HL-60 (cell line): ENCODE measurements around the gene ZFYVE28.

Experiments used
- DNase-seq, 2 experiments: peaks; one replicate each; pipeline ENCODE4 v3.0.0-alpha.2; 2010 to 2020; ENCODE audit warnings: low read depth in 1 of 2, low spot score in 1 of 2
- H3K27ac ChIP-seq: fragments of 250-450 bp; sonication (Bioruptor Pico); replicated peaks from 2 replicates; pipeline ENCODE4 v1.5.1; 2020; ENCODE audit warnings: mild to moderate bottlenecking, moderate library complexity
- H3K27me3 ChIP-seq: fragments of 250-450 bp; sonication (Bioruptor Pico); 2 replicates; pipeline ENCODE4 v1.5.1; 2021; ENCODE audit warnings: mild to moderate bottlenecking, moderate library complexity; ENCODE audit not compliant: insufficient read depth, poor library complexity, severe bottlenecking
- H3K4me3 ChIP-seq: replicated peaks from 2 replicates; pipeline ENCODE4 v1.5.1; 2011; ENCODE audit warnings: mild to moderate bottlenecking, control low read depth, low read length; ENCODE audit not compliant: insufficient read depth
- GABPA ChIP-seq: IDR thresholded peaks from 2 replicates; pipeline ENCODE4 v1.6.1; 2012; ENCODE audit warnings: low read depth
- POLR2AphosphoS5 ChIP-seq: IDR thresholded peaks from 2 replicates; pipeline ENCODE4 v1.6.1; 2012; ENCODE audit warnings: low read depth
- SPI1 ChIP-seq: IDR thresholded peaks from 2 replicates; pipeline ENCODE4 v1.6.1; 2012; ENCODE audit warnings: low read depth, mild to moderate bottlenecking, borderline replicate concordance
- TF ChIP-seq, protein P1 (sequence below): IDR thresholded peaks from one replicate; pipeline ENCODE4 v1.5.1; 2011; ENCODE audit warnings: low read length, control low read depth, inconsistent platforms; ENCODE audit not compliant: insufficient read depth
- TF ChIP-seq, protein P2 (sequence below): IDR thresholded peaks from 2 replicates; pipeline ENCODE4 v1.6.1; 2012; ENCODE audit warnings: low read depth; ENCODE audit not compliant: insufficient replicate concordance

ZFYVE28 gene

DNA sequence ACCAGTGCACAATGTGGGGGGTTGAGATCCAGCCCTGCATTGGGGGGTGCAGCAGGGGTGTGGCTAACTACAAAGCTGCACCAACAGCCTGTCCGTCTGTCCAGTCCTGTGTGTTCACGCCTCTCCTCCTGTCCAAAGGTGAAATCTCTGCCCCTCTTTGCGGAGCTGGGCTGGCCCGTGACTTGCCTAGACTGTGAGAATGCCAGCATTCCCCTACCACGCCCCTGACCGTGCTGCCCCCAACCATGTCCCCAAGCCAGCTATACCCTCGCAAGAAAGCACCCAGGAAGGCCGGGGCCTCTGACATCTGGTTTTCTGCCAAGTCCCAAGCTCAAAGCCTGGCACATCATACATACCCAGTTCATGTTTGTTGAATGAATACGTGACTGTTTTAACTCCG lies 19.2 kb downstream of the ZFYVE28 start:
- H3K27me3 ChIP-seq = no peaks in the 10 kb centered on the region
- no peak overlapping the region for H3K27ac ChIP-seq
- no peak overlapping the region for H3K4me3 ChIP-seq
- no peak for TF ChIP-seq GABPA
- TF ChIP-seq POLR2AphosphoS5 = no peak
- TF ChIP-seq, protein P1, sequence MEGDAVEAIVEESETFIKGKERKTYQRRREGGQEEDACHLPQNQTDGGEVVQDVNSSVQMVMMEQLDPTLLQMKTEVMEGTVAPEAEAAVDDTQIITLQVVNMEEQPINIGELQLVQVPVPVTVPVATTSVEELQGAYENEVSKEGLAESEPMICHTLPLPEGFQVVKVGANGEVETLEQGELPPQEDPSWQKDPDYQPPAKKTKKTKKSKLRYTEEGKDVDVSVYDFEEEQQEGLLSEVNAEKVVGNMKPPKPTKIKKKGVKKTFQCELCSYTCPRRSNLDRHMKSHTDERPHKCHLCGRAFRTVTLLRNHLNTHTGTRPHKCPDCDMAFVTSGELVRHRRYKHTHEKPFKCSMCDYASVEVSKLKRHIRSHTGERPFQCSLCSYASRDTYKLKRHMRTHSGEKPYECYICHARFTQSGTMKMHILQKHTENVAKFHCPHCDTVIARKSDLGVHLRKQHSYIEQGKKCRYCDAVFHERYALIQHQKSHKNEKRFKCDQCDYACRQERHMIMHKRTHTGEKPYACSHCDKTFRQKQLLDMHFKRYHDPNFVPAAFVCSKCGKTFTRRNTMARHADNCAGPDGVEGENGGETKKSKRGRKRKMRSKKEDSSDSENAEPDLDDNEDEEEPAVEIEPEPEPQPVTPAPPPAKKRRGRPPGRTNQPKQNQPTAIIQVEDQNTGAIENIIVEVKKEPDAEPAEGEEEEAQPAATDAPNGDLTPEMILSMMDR = no peak
- TF ChIP-seq, protein P2, sequence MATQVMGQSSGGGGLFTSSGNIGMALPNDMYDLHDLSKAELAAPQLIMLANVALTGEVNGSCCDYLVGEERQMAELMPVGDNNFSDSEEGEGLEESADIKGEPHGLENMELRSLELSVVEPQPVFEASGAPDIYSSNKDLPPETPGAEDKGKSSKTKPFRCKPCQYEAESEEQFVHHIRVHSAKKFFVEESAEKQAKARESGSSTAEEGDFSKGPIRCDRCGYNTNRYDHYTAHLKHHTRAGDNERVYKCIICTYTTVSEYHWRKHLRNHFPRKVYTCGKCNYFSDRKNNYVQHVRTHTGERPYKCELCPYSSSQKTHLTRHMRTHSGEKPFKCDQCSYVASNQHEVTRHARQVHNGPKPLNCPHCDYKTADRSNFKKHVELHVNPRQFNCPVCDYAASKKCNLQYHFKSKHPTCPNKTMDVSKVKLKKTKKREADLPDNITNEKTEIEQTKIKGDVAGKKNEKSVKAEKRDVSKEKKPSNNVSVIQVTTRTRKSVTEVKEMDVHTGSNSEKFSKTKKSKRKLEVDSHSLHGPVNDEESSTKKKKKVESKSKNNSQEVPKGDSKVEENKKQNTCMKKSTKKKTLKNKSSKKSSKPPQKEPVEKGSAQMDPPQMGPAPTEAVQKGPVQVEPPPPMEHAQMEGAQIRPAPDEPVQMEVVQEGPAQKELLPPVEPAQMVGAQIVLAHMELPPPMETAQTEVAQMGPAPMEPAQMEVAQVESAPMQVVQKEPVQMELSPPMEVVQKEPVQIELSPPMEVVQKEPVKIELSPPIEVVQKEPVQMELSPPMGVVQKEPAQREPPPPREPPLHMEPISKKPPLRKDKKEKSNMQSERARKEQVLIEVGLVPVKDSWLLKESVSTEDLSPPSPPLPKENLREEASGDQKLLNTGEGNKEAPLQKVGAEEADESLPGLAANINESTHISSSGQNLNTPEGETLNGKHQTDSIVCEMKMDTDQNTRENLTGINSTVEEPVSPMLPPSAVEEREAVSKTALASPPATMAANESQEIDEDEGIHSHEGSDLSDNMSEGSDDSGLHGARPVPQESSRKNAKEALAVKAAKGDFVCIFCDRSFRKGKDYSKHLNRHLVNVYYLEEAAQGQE = no peak
- no peak for DNase-seq

DNA sequence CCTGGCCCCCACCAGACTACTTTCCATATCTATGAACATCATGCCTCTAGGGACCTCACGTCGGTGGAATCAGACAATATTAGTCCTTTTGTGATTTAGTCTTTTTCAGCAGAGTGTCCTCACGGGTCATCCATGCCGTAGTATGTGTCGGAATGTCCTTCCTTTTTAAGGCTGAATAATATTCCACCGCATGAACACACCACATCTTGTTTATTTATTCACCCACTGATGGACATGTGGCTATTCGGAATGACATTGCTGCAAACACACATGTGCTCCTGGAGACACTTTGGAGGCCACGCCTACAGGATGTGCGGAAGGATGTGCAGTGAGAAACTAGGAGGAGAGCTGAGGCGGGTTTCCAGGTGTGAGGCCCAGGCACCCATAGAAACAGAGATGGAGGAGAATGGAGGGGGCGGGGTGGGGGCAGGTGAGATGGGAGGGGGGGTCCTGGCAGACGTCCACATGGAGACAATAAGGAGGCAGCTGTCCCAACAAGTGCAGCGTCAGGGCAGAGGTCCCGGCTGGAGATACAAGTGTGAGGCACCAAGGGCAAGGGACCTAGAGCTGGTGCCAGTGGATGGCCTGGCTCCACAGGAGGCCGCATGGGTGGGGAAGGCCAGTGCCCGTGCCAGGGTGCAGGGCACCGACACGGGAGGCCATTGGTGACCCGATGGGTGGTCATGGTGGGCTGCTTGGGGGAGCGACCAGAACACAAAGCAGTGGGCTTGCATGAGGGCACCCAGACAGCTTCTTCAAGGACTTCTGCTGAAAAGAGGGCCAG lies 20.7 kb downstream of the ZFYVE28 start:
- no peak for DNase-seq
- no peak for TF ChIP-seq POLR2AphosphoS5
- TF ChIP-seq, protein P2 = no peak
- no peak for TF ChIP-seq GABPA
- Histone ChIP-seq H3K4me3 (no peak overlapping the region), H3K27me3 (peaks cover 6% of the 10 kb centered on the region), H3K27ac (no peak overlapping the region)

DNA sequence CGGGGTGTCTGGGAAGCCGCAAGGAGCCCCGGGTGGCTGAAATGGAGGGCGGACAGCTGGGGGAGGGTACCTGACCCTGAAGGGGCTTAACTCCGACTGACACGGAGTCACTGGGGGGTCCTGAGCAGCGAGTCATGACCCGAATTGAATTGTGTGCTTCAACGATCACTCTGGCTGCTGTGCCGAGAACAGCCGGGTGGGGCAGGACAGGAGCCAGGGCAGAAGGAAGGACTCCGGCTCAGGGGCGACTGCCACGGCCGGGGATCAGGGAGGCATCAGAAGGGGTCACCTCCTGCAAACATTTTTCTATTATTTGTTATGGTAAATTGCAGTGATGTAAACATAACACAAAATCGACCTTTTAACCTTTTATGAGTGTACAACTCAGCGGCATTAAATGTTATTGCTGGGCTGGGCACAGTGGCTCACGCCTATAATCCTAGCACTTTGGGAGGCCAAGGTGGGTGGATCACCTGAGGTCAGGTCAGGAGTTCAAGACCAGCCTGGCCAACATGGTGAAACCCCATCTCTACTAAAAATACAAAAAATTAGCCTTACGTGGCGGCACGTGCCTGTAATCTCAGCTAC lies 21.6 kb downstream of the ZFYVE28 start:
- Histone ChIP-seq H3K27me3 (peaks cover 6% of the 10 kb centered on the region), H3K27ac (no peak overlapping the region), H3K4me3 (no peak overlapping the region)
- no peak for DNase-seq
- TF ChIP-seq, protein P2 = no peak
- TF ChIP-seq, protein P1 = no peak
- TF ChIP-seq GABPA = no peak
- TF ChIP-seq POLR2AphosphoS5 = no peak
- no peak for TF ChIP-seq SPI1
